ENCODE results near the gene TMPRSS4. TPM values are rescaled to one million over a fixed set of nuclear protein-coding genes. Genes with fewer than 3 reads are reported as not detected.

Gene TMPRSS4
- total RNA-seq, 2 experiments from 2014 or later = not detected

- no peaks in the 10 kb centered on the region for H3K36me3 Mint-ChIP-seq (ENCODE audit: low read depth)
- CTCF ChIA-PET = no interaction called here
- H3K27me3 Mint-ChIP-seq (ENCODE audit: low read depth) = no peaks in the 10 kb centered on the region
- DNase-seq = no peak
- H3K27ac Mint-ChIP-seq = no peak overlapping the region
- intact Hi-C loops (cut with micrococcal nuclease) = no loop called here
- no peak overlapping the region for H3K4me3 Mint-ChIP-seq
- no peaks in the 10 kb centered on the region for H3K9me3 Mint-ChIP-seq
- no peaks in the 10 kb centered on the region for H3K4me1 Mint-ChIP-seq (ENCODE audit: low read depth)
Observed at GRCh38 chr11:118099838-118100556, 23.1 kb downstream of the TMPRSS4 start.

- intact Hi-C loops (cut with micrococcal nuclease) = no loop called here
- no peak overlapping the region for H3K4me3 Mint-ChIP-seq
- no peaks in the 10 kb centered on the region for H3K27me3 Mint-ChIP-seq (ENCODE audit: low read depth)
- H3K36me3 Mint-ChIP-seq (ENCODE audit: low read depth) = no peaks in the 10 kb centered on the region
- CTCF ChIA-PET = interaction anchor here (0.6 kb wide), 1 partner anchor 258 kb away, joined by 7 read pairs; no protein-coding TSS in a partner anchor
- no peaks in the 10 kb centered on the region for H3K9me3 Mint-ChIP-seq
- DNase-seq = no peak
- no peak overlapping the region for H3K27ac Mint-ChIP-seq
- no peaks in the 10 kb centered on the region for H3K4me1 Mint-ChIP-seq (ENCODE audit: low read depth)
Observed at GRCh38 chr11:118100691-118101232, 23.9 kb downstream of the TMPRSS4 start.

GRCh38 chr11:118102721-118103261 is 25.9 kb downstream of the TMPRSS4 start:
- H3K4me3 Mint-ChIP-seq = no peak overlapping the region
- no peak overlapping the region for H3K27ac Mint-ChIP-seq
- no peaks in the 10 kb centered on the region for H3K9me3 Mint-ChIP-seq
- intact Hi-C loops (cut with micrococcal nuclease) = no loop called here
- H3K27me3 Mint-ChIP-seq (ENCODE audit: low read depth) = no peaks in the 10 kb centered on the region
- CTCF ChIA-PET = no interaction called here
- H3K36me3 Mint-ChIP-seq (ENCODE audit: low read depth) = no peaks in the 10 kb centered on the region
- no peaks in the 10 kb centered on the region for H3K4me1 Mint-ChIP-seq (ENCODE audit: low read depth)
- no peak for DNase-seq

GRCh38 chr11:118104491-118104890 is 27.6 kb downstream of the TMPRSS4 start:
- intact Hi-C loops (cut with micrococcal nuclease) = no loop called here
- CTCF ChIA-PET = no interaction called here
- H3K4me3 Mint-ChIP-seq = no peak overlapping the region

GRCh38 chr11:118105657-118106305 is 28.9 kb downstream of the TMPRSS4 start:
- Mint-ChIP-seq H3K4me1 (ENCODE audit: low read depth) (no peaks in the 10 kb centered on the region), H3K9me3 (no peaks in the 10 kb centered on the region), H3K27me3 (ENCODE audit: low read depth) (no peaks in the 10 kb centered on the region), H3K4me3 (no peak overlapping the region), H3K36me3 (ENCODE audit: low read depth) (no peaks in the 10 kb centered on the region), H3K27ac (no peak overlapping the region)
- DNase-seq = no peak
- intact Hi-C loops (cut with micrococcal nuclease) = no loop called here
- CTCF ChIA-PET = interaction anchor here (0.6 to 1.2 kb wide), 4 partner anchors 10 to 691 kb away, joined by 3 to 6 read pairs (median 4); no protein-coding TSS in a partner anchor

More at GRCh38 chr11:118104491-118104890, 27.6 kb downstream of the TMPRSS4 start:
- Mint-ChIP-seq H3K27ac (no peak overlapping the region), H3K36me3 (ENCODE audit: low read depth) (no peaks in the 10 kb centered on the region), H3K27me3 (ENCODE audit: low read depth) (no peaks in the 10 kb centered on the region), H3K4me1 (ENCODE audit: low read depth) (no peaks in the 10 kb centered on the region), H3K9me3 (no peaks in the 10 kb centered on the region)
- DNase-seq = no peak

GRCh38 chr11:118106789-118107335 is 30.0 kb downstream of the TMPRSS4 start:
- Mint-ChIP-seq H3K4me3 (no peak overlapping the region), H3K36me3 (ENCODE audit: low read depth) (no peaks in the 10 kb centered on the region), H3K9me3 (no peaks in the 10 kb centered on the region), H3K27ac (no peak overlapping the region), H3K27me3 (ENCODE audit: low read depth) (no peaks in the 10 kb centered on the region), H3K4me1 (ENCODE audit: low read depth) (no peaks in the 10 kb centered on the region)
- CTCF ChIA-PET = interaction anchor here (0.7 to 1.2 kb wide), 3 partner anchors 10 to 692 kb away, joined by 3 to 6 read pairs (median 3); no protein-coding TSS in a partner anchor
- no peak for DNase-seq
- intact Hi-C loops (cut with micrococcal nuclease) = no loop called here

GRCh38 chr11:118108513-118108912 is 31.6 kb downstream of the TMPRSS4 start:
- Mint-ChIP-seq H3K4me3 (no peak overlapping the region), H3K27me3 (ENCODE audit: low read depth) (no peaks in the 10 kb centered on the region), H3K36me3 (ENCODE audit: low read depth) (no peaks in the 10 kb centered on the region), H3K27ac (no peak overlapping the region), H3K4me1 (ENCODE audit: low read depth) (no peaks in the 10 kb centered on the region), H3K9me3 (no peaks in the 10 kb centered on the region)
- intact Hi-C loops (cut with micrococcal nuclease) = no loop called here
- no peak for DNase-seq
- CTCF ChIA-PET = no interaction called here

- no peak for DNase-seq
- CTCF ChIA-PET = interaction anchor here (0.6 kb wide), 2 partner anchors 75 to 267 kb away, joined by 3 to 6 read pairs; no protein-coding TSS in a partner anchor
- Mint-ChIP-seq H3K27ac (no peak overlapping the region), H3K4me1 (ENCODE audit: low read depth) (no peaks in the 10 kb centered on the region), H3K36me3 (ENCODE audit: low read depth) (no peaks in the 10 kb centered on the region), H3K4me3 (no peak overlapping the region), H3K9me3 (no peaks in the 10 kb centered on the region), H3K27me3 (ENCODE audit: low read depth) (no peaks in the 10 kb centered on the region)
- intact Hi-C loops (cut with micrococcal nuclease) = no loop called here
Observed at GRCh38 chr11:118109231-118109630, 32.4 kb downstream of the TMPRSS4 start.

GRCh38 chr11:118111019-118111743 is 34.3 kb downstream of the TMPRSS4 start:
- H3K4me1 Mint-ChIP-seq (ENCODE audit: low read depth) = no peaks in the 10 kb centered on the region
- H3K27me3 Mint-ChIP-seq (ENCODE audit: low read depth) = peaks cover 3% of the 10 kb centered on the region
- H3K36me3 Mint-ChIP-seq (ENCODE audit: low read depth) = no peaks in the 10 kb centered on the region
- no peak overlapping the region for H3K27ac Mint-ChIP-seq
- DNase-seq = no peak
- H3K9me3 Mint-ChIP-seq = no peaks in the 10 kb centered on the region
- intact Hi-C loops (cut with micrococcal nuclease) = no loop called here
- CTCF ChIA-PET = no interaction called here
- H3K4me3 Mint-ChIP-seq = no peak overlapping the region

- H3K27me3 Mint-ChIP-seq (ENCODE audit: low read depth) = peaks cover 3% of the 10 kb centered on the region
- no peaks in the 10 kb centered on the region for H3K9me3 Mint-ChIP-seq
- H3K27ac Mint-ChIP-seq = no peak overlapping the region
Observed at GRCh38 chr11:118111744-118112035, 34.8 kb downstream of the TMPRSS4 start.

GRCh38 chr11:118112711-118113430 is 36.0 kb downstream of the TMPRSS4 start:
- Mint-ChIP-seq H3K36me3 (ENCODE audit: low read depth) (no peaks in the 10 kb centered on the region), H3K4me3 (no peak overlapping the region), H3K27me3 (ENCODE audit: low read depth) (peaks cover 3% of the 10 kb centered on the region), H3K9me3 (no peaks in the 10 kb centered on the region), H3K4me1 (ENCODE audit: low read depth) (no peaks in the 10 kb centered on the region), H3K27ac (no peak overlapping the region)
- DNase-seq = no peak
- CTCF ChIA-PET = interaction anchor here (0.7 to 2.0 kb wide), 3 partner anchors 58 to 337 kb away, joined by 3 to 8 read pairs (median 3); no protein-coding TSS in a partner anchor
- intact Hi-C loops (cut with micrococcal nuclease) = no loop called here

More at GRCh38 chr11:118111744-118112035, 34.8 kb downstream of the TMPRSS4 start:
- no peak overlapping the region for H3K4me3 Mint-ChIP-seq
- DNase-seq = no peak
- intact Hi-C loops (cut with micrococcal nuclease) = no loop called here
- CTCF ChIA-PET = no interaction called here
- H3K4me1 Mint-ChIP-seq (ENCODE audit: low read depth) = no peaks in the 10 kb centered on the region
- H3K36me3 Mint-ChIP-seq (ENCODE audit: low read depth) = no peaks in the 10 kb centered on the region
